Astrocyte of the spinal cord (primary cell): ENCODE results near the gene NKD2.

Source experiments
- DNase-seq: peaks from one replicate; pipeline ENCODE4 v3.0.0; 2011; ENCODE audit warnings: low read depth, low spot score
- H3K4me3 ChIP-seq: 2 replicates; pipeline ENCODE4 v1.5.1; 2011; ENCODE audit warnings: low read depth, mild to moderate bottlenecking, low read length, moderate library complexity
- in situ Hi-C: cut with HindIII; loops from 2 replicates; pipeline ENCODE4 v1.10.0; 2017; ENCODE audit warnings: low sequenced_read_pairs
- TF ChIP-seq, protein P1 (sequence below): IDR thresholded peaks from 2 replicates; pipeline ENCODE4 v1.5.1; 2012; ENCODE audit warnings: low read depth, mild to moderate bottlenecking, low read length, inconsistent platforms

Gene NKD2

DNA sequence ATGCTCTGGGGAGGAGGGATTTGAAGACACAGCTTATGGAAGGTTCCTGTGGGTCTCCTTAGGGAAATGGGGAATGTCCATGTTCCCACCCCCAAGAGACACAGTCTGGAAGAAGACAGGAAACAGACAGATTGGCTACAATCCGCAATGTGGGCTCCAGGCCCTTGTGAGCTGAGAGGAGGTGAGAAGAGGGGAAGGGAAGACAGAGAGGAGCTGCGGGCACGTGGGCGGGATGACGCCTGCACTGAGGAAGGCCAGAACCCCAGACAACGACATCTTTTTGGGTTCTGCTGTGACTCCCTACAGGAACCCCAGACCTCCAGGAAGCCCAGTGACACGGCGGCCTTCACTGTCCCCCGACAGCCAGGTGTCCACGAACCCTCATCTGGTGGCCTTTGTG lies 29.9 kb upstream of the NKD2 start:
- no peak for DNase-seq
- no peak overlapping the region for H3K4me3 ChIP-seq
- TF ChIP-seq, protein P1, sequence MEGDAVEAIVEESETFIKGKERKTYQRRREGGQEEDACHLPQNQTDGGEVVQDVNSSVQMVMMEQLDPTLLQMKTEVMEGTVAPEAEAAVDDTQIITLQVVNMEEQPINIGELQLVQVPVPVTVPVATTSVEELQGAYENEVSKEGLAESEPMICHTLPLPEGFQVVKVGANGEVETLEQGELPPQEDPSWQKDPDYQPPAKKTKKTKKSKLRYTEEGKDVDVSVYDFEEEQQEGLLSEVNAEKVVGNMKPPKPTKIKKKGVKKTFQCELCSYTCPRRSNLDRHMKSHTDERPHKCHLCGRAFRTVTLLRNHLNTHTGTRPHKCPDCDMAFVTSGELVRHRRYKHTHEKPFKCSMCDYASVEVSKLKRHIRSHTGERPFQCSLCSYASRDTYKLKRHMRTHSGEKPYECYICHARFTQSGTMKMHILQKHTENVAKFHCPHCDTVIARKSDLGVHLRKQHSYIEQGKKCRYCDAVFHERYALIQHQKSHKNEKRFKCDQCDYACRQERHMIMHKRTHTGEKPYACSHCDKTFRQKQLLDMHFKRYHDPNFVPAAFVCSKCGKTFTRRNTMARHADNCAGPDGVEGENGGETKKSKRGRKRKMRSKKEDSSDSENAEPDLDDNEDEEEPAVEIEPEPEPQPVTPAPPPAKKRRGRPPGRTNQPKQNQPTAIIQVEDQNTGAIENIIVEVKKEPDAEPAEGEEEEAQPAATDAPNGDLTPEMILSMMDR: no peak
- in situ Hi-C loops: no loop called here

DNA sequence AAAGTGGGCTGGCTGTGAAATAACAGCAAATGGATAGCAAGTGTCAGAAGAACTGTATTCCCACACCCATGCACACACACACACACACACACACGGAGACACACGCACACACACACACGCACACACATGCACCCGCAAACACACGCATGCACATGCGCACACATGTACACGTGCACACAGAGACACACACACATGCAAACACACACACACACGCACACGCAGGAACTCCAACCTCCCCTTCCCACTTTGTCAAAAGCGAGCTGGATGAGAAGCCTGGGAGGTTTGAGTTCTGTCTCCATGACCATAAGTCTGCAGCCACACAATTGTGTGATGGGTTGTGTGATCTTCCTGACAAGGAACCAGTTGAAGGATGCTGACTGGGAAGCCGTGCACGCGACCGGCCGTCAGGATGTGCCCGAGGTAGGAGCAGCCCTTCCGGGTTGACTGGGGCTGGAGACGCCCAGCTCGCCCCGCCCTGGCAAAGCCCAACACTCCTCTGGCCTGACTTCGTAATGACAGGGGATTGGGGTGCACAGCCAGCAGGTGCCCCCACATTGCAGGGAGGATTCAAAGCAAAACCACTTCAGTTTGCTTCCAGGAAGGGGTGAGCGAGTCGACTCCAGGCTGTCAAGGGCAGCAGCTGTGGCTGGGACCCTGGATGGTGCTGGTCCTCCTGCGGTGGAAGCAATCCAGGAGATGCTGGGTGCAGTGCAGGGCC lies 29.3 kb upstream of the NKD2 start:
- TF ChIP-seq, protein P1: no peak
- in situ Hi-C loops: no loop called here
- no peak for DNase-seq
- H3K4me3 ChIP-seq: no peak overlapping the region

DNA sequence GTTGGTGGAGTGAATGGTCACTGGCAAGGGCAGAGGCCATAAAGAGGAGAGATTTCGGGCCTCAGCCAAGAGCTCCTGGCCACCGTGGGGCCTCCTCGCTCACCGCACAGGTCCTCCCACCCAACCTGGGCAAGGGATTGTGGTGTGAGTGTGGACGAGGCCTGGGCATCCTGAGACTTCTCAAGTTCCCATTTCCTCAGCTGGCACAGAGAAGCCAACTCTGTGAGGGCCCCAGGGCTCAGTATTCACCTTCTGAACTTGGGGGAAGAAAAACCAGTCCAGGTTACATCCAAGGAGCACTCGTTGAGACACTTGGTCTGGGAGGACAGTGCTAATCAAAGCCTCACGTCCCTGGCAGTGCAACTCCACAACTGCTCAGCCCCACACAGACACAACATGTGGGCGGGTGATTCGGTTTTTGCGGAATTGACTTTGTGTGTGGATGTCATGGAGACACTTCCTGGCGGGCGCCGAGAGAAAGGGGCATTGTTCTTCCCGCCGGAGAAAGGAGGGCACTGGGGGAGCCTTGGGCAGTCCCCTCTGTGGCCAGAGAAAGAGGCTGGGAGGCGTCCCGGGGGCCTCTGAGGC lies 28.5 kb upstream of the NKD2 start:
- no peak for DNase-seq
- no peak overlapping the region for H3K4me3 ChIP-seq
- TF ChIP-seq, protein P1: no peak
- in situ Hi-C loops: no loop called here

DNA sequence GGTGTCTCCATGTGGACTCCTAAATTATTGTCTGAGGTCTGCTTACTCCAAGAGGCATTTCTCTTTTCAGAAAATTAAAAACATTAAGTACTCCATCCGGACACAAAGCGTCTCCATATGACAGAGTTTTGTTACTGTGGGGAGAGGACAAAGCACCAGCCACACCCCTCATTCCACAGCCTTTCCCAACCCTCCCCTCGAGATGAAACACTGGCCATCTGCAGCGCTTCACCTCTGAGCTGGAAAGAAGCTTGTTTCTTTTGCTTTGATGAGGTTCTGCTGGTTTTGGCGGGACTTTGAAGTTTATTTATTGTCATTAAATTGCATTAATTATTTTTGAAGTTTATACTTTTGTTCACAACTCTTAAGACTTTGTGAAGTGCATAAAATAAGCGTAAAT lies 27.6 kb upstream of the NKD2 start:
- in situ Hi-C loops: no loop called here
- H3K4me3 ChIP-seq: no peak overlapping the region
- TF ChIP-seq, protein P1: no peak
- no peak for DNase-seq

DNA sequence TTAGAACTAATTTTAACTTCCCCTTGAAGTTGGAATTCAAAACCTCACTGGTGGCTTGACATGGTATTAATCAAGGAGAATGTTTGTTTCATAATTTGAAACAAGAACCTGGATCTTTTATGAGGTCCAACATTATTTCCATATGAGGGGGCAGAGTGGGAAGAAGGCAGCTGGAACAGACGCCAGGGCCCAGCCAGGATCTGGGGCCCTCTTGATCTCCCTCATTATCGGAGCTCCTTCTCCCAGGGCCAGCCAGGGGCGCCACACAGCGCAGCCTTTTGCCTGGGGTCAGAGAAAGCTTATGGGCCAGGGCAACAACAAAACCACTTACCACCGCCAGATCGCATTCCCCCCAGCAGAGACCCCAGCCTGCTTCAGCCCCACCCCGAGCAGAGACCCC lies 27.1 kb upstream of the NKD2 start:
- H3K4me3 ChIP-seq: no peak overlapping the region
- TF ChIP-seq, protein P1: no peak
- in situ Hi-C loops: no loop called here
- no peak for DNase-seq

DNA sequence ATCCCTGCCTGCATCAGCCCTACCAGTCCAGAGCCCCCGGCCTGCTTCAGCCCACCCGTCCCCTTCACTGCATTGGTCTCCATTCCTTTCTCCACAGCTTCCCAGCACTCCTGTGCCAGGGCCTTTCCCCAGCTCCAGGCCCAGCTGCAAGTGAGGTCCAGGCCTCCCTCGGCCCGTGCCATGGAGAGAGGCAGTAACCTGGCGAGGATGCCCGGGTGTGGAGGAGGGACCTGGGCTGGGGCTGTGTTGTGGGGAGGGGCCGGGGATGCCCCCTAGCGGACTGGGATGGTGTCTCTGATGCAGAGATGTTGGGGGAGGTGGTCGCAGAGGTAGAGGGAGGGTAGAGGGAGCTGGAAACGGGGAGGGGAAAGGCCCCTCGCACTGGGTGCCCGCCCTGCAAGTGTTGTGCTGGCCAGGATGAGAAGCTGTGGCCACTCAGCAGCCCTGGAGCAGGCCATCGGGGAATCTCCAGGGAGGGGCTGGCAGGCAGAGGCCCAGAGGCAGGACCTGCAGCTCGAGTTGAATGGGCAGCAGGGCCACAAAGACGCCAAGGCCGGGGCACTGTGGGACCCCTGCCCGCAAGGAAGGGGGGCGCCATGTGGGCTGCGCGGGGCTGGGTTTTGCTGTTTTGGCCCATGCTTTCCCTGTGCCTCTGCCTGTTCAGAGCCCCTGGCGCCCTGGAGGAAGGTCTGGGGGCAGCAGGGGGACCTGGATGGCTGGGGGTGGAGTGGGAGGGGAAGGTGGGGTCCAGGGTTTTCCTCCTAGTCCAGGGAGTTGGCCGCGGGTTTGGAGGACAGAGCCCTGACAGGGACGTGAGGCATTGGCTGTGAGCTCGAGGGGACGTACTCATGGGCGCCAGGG lies 26.0 kb upstream of the NKD2 start:
- no peak for DNase-seq
- in situ Hi-C loops: no loop called here
- TF ChIP-seq, protein P1: peak; percentile 13
- H3K4me3 ChIP-seq: no peak overlapping the region
